Activated CD4-positive, CD25-positive, alpha-beta regulatory T cell treated with anti-CD3 and anti-CD28 coated beads, Interleukin-2, amount 50 U/mL, for 24 hours (primary cell): ENCODE data around the gene SLC20A1.

ENCODE experiments used
- ATAC-seq, 2 donors: fragments of 150-1000 bp; cut with Tn5 transposase; one replicate each; pipeline ENCODE4 v1.10.0; 2021; ENCODE audit warnings: mild to moderate bottlenecking in 1 of 2, moderate library complexity in 1 of 2

SLC20A1 gene

GRCh38 chr2:112626604-112627059 is 19.1 kb upstream of the SLC20A1 start:
- ATAC-seq: peak; percentile 57 to 65

GRCh38 chr2:112627060-112628040 is 18.4 kb upstream of the SLC20A1 start:
- no peak for ATAC-seq

DNA sequence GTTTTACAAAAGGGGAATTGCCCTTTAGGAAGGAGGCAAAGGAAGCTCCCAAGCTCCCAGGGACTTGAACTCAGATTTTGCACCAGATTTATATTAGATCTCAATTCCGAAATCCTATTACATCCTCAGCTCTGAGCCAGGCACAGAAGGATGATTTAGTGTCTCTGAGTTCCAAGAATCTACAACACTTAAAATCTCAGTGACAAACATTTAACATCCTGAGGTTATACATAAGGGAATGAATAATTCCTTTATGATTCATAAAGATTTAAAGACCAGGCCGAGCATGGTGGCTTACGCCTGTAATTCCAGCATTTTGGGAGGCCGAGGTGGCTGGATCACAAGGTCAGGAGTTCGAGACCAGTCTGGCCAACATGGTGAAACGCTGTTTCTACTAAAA is 16.5 kb upstream of the SLC20A1 start:
- ATAC-seq: no peak

DNA sequence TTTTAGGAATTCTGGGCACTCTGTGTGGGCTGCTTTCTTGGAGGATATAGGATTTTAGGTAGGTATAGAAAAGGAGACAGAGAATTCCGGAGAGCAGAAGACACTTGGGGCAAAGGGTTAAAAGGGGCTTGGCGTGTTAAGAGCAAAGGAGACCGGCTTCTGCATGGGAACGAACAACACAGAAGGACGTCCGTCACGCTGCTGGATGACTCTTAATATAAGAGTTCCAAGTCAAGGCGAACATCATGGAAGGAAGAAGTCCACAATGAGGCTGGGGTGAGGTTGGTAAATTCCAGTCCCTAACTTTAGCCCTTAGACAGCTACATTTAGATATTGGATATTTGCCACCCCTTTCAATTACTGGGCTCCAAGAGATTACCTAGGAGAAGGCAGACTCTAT is 15.9 kb upstream of the SLC20A1 start:
- ATAC-seq: no peak

- ATAC-seq: no peak
Observed at GRCh38 chr2:112630268-112630667, 15.5 kb upstream of the SLC20A1 start.

GRCh38 chr2:112633708-112634107 is 12.0 kb upstream of the SLC20A1 start:
- ATAC-seq: no peak

DNA sequence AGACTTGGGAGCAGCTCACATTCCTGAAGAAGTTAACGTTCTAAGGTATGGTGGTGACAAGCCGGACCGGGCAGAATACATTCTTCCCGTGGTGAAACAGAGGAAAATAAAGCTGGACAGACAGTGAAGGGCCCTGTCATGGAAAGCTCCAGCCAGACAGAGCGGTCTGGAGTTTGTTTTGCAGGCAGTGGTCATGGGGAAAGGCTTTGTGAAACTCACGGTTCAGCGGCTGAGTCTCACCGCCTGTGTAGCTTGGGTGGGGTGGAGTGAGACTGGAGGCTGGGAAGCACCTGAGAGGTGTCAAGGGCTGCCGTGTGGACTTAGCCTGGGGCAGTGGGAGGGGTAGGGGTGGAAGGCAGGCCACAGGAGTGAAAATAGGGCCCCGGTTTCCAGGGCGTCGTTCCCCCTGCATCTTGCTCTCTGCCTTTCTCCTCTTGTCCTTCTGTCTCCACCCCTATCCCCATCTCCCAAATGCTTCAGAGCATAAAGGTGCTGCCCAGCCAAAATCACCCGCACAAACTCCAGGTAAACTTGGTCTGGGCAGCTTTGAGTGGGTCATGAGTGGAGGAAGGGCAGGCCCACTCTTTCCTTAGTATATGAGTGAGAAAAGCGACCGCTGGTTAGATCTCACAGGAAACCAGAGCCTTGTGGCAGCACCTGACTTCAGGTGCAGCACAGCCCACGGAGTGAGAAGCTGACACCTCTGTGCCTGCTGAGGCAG is 11.4 kb upstream of the SLC20A1 start:
- no peak for ATAC-seq

DNA sequence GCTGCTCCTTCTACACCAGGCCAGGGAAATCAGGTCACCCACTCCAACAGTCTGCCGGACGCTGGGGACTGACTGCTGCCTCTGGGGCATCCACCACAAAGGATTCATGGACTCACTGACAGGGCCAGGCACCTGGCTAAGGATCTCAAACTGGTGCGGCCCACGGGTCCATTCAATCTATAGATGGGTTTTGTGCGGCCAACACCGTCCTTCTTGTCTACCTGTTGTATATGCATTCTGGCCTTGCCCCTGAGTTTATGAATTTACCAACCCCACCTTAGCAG is 10.9 kb upstream of the SLC20A1 start:
- no peak for ATAC-seq

GRCh38 chr2:112636605-112637288 is 9.0 kb upstream of the SLC20A1 start:
- peak; percentile 44 to 62 for ATAC-seq

DNA sequence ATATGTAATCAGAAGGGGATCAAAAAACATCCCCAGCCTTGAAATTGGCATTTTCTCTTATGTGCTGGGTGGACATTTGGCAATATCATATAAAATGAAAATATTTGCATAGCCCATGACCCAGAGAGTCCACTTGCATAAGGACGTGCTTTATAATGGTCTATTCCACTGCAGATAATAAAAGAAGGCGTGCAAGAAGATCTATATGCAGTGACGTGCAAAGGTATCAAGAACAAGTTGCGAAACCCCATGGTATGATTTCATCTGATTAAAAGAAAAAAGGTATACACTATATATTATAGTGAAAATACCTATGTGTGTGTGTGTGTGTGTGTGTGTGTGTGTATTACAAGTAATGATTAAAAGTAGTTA is 8.5 kb upstream of the SLC20A1 start:
- no peak for ATAC-seq

GRCh38 chr2:112639936-112640335 is 5.8 kb upstream of the SLC20A1 start:
- no peak for ATAC-seq

- no peak for ATAC-seq
Observed at GRCh38 chr2:112640467-112640799, 5.3 kb upstream of the SLC20A1 start.

DNA sequence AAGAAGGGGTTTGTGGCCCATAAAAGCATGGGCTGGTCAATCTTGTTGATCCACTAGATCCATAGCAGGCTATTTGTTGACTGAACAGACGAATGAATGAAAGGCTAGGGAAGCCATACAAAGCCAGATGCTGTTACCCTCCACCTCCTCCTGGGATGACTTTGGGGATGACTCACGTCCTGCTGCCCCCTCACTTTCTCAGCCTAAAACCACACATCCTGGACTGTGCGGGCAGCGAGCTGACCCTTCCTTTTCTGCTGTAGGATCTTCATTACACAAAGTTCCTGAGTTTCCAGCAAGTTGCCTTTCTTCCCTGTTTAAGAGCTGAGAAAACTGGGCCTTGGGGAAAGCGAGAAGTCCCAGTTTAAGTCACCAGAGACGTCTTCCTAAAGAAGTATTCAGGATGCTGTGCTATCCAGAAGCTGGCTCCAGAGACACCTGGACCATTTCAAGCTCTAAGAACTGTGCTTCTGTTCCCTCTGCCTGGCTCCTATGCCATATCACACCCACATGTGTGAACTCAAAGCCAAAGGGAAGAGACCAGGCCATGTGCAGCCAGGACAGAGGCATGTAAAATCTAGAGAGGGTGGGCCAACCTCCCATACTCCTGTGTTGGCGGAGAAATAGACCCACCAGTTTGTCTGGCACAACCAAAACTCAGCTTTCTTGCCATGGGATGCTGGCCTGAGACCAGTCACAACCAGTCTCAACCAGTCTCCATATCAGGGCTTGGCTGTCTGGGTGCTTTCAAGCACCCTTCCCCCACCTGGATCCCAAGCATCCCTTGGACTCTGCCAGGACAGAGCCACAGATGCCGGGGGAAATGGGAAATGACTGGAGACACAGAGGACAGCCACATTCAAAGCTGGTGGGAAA is 4.7 kb upstream of the SLC20A1 start:
- ATAC-seq: no peak

DNA sequence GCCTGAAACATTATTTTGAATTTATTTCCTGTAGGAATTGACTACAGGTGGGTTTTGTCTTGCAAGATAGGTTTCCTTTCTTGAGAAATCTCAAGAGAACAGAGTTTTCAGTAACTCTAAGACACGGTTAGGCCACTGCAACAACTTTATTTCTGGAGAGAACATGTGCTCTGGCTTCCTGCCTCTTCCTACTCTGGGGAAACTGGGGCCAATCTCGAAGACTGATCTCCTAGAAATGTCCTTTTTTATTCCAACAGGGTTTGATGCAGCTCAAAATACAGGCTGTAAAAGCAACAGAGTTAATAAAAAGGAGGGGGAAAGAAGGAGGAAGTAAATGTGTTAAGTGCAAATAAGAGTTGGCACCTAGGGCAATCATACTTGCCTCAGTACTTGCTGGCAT is 4.0 kb upstream of the SLC20A1 start:
- no peak for ATAC-seq

GRCh38 chr2:112642561-112642960 is 3.2 kb upstream of the SLC20A1 start:
- ATAC-seq: no peak

DNA sequence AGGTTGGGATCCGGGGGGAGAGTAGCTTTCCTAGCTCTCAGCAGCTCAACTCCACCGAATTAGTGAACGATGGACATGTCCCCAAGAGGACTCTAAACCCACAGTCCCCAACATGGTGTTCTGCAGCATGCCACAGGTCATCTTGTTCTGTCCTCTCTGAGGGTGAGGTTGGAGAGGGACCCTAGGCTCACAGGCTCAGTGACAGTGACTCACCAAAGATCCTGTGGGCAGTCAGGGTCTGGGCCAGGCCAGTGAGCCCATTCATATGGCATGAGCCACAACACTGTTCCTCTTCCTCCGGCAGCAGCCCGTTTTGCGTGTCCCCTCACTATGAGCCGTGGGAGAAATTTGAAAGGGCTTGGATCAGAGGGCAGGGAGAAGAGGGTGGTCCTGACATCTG is 2.8 kb upstream of the SLC20A1 start:
- no peak for ATAC-seq

DNA sequence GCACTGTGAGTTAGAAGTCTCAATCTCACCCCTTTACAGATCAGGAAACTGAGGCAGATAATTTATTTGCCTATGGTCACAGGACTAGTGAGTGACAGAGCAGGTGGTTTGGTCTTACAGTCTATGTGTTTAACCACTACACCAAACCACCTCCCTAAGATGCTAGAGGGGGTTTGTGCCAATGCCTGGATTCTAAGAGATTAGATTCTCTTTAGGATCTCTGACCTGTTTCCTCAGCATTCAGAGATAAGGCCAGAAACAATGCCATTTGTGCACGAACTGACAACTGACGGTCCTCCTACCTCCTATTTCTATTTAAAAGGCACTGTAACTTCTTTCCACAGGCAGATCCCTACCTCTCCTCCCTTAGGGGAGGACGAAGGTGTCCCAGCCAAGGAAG is 2.3 kb upstream of the SLC20A1 start:
- ATAC-seq: no peak

- no peak for ATAC-seq
Observed at GRCh38 chr2:112644155-112644932, 1.4 kb upstream of the SLC20A1 start.

DNA sequence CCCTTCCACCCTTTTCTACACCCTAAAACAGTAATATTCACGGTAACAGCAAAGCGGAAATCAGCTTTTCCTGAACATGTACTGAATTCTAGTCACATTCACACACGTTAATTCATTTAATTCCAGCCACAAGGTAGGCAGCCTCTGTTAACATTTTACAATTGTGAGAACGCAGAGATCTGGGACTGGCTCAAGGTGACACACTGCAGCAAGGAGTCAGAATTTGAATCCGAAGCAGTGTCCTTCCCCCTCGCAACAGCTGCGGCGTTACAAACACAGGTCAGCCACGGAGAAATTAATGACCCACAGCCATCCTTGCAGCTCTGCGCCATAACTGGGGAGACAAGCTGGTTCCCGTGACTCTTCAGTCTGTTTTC is 818 bp upstream of the SLC20A1 start:
- ATAC-seq: no peak

- peak; percentile 12 to 15 for ATAC-seq
Observed at GRCh38 chr2:112646102-112646719, 472 bp downstream of the SLC20A1 start.
